Measurements from ENCODE around the gene CADPS2. TPM values are rescaled to one million over a fixed set of nuclear protein-coding genes. Genes with fewer than 3 reads are reported as not detected.

Gene CADPS2
- total and polyA plus RNA-seq, 2 of the 4 experiments (the other 2 are of a cell fraction): 0.10 to 0.54 TPM

- BruUV-seq (replicated peaks): no TSS peak
- Histone ChIP-seq H3K4me2 (ENCODE audit: low read depth, low read length) (no peak overlapping the region), H3K36me3 (ENCODE audit: control insufficient read depth, insufficient read depth, low read length) (no peaks in the 10 kb centered on the region), H3K27ac (ENCODE audit: insufficient read depth, low read length) (no peak overlapping the region), H3K9me1 (ENCODE audit: insufficient read depth, low read length) (no peaks in the 10 kb centered on the region), H2BK15ac (ENCODE audit: low read depth, low read length) (no peak overlapping the region), H3K9ac (ENCODE audit: low read depth, low read length) (no peak overlapping the region), H2BK20ac (ENCODE audit: low read depth, low read length) (no peak overlapping the region), H2AK5ac (ENCODE audit: low read depth, low read length) (no peak overlapping the region), H4K91ac (ENCODE audit: insufficient read depth, low read depth, low read length) (no peak overlapping the region), H3K23ac (ENCODE audit: low read depth, low read length) (no peak overlapping the region), H2BK120ac (ENCODE audit: low read depth, low read length) (no peak overlapping the region), H3K4ac (ENCODE audit: low read depth, low read length) (no peak overlapping the region), H3K27me3 (ENCODE audit: control insufficient read depth, insufficient read depth, low read length) (no peaks in the 10 kb centered on the region), H2BK5ac (ENCODE audit: low read depth, low read length, poor library complexity, severe bottlenecking) (no peak overlapping the region), H2AFZ (replicated peaks; ENCODE audit: low read length, poor library complexity) (no peak overlapping the region), H4K8ac (ENCODE audit: low read depth in 2 of 2, low read length in 2 of 2) (no peak overlapping the region), H2AK9ac (replicated peaks; ENCODE audit: low read depth, low read length, poor library complexity) (no peak overlapping the region), H4K5ac (ENCODE audit: low read depth, low read length) (no peak overlapping the region), H3K18ac (ENCODE audit: low read depth, low read length) (no peak overlapping the region), H3K4me3 (ENCODE audit: insufficient read depth, low read depth, low read length) (no peak overlapping the region), H3K79me1 (ENCODE audit: low read depth in 1 of 2, low read length in 2 of 2) (no peaks in the 10 kb centered on the region), H3K4me1 (ENCODE audit: control insufficient read depth, insufficient read depth, low read length) (no peaks in the 10 kb centered on the region), H3K14ac (replicated peaks; ENCODE audit: low read depth, low read length) (no peak overlapping the region), H3K9me3 (ENCODE audit: control insufficient read depth, insufficient read depth, low read length) (peaks cover 12% of the 10 kb centered on the region), H3K56ac (ENCODE audit: extremely low read depth, insufficient read depth, low read length) (no peak overlapping the region), H4K20me1 (ENCODE audit: insufficient read depth, low read length) (no peaks in the 10 kb centered on the region)
- CTCF ChIA-PET: no interaction called here
- 24% methylated on average over 2 of the region's 2 CpGs; no CpG with 5 or more reads in 1 of the 2 experiments for WGBS, 2 experiments (ENCODE audit: extremely low coverage in 2 of 2, insufficient read length in 1 of 2)
- in situ Hi-C loops (cut with MboI; ENCODE audit: low sequenced_read_pairs) (no loop called here), intact Hi-C loops (cut with micrococcal nuclease) (no loop called here), dilution Hi-C loops (cut with HindIII; ENCODE audit: low sequenced_read_pairs, unreplicated experiment) (no loop called here)
- POLR2A ChIA-PET (ENCODE audit: unreplicated experiment): no interaction called here
- TF ChIP-seq MAFK (IDR thresholded peaks at IDR 0.05; ENCODE audit: low read depth, low read length): no peak
- no peak for TF ChIP-seq CHD1 (IDR thresholded peaks at IDR 0.05; ENCODE audit: low read depth, low read length)
- no peak for TF ChIP-seq CTCF (conservative IDR thresholded peaks at IDR 0.05; ENCODE audit: low read depth, low read length)
- no peak for TF ChIP-seq RAD21 (IDR thresholded peaks at IDR 0.05; ENCODE audit: low read length)
- no peak for TF ChIP-seq MAZ (IDR thresholded peaks at IDR 0.05; ENCODE audit: borderline replicate concordance, low read depth, low read length)
- no peak for TF ChIP-seq SMC3 (IDR thresholded peaks at IDR 0.05; ENCODE audit: low read depth, low read length)
- TF ChIP-seq USF2 (IDR thresholded peaks at IDR 0.05; ENCODE audit: low read depth, low read length): no peak
- TF ChIP-seq RFX5 (IDR thresholded peaks at IDR 0.05; ENCODE audit: low read depth, low read length): no peak
- no peak for TF ChIP-seq RCOR1 (IDR thresholded peaks at IDR 0.05; ENCODE audit: insufficient replicate concordance, low read length)
- no peak for TF ChIP-seq POLR2A (IDR thresholded peaks at IDR 0.05; ENCODE audit: low read depth, low read length)
- TF ChIP-seq BHLHE40 (IDR thresholded peaks at IDR 0.05; ENCODE audit: low read depth, low read length): no peak
- no peak for DNase-seq
- no peak for ATAC-seq (ENCODE audit: low read depth)
Observed at GRCh38 chr7:122638459-122638858, 247.8 kb downstream of the CADPS2 start.
